Measurements from ENCODE around the gene DNAJA1. TPM values are rescaled to one million over a fixed set of nuclear protein-coding genes. Genes with fewer than 3 reads are reported as not detected.

Gene DNAJA1
- total RNA-seq = 100 to 1,000 TPM in 2 of 4 donors, 10 to 100 TPM in 2; 81.8 to 118 (median 108) TPM

- intact Hi-C loops (cut with DNase I) = no loop called here
- 0% methylated on average over 3 to 5 of the region's 61 CpGs for WGBS, 2 donors
Observed at GRCh38 chr9:33024966-33025571, at the start of gene DNAJA1. TSS of gene DNAJA1 (plus strand) at chr9:33025273. CDS start at chr9:33026485, 1,212 bp downstream.

GRCh38 chr9:32978051-32978450 lies 47.0 kb upstream of the DNAJA1 start:
- intact Hi-C loops (cut with DNase I) = no loop called here
- WGBS, 2 donors = 91 to 93% methylated on average over 2 of the region's 2 CpGs
- no peak overlapping the region for H3K4me3 ChIP-seq (replicated peaks in 1 of 3)
- no peaks in the 10 kb centered on the region for H3K27me3 ChIP-seq
- H3K36me3 ChIP-seq = peaks cover 21 to 27% of the 10 kb centered on the region in 2 donors
- DNase-seq = no peak
- H3K4me1 ChIP-seq = no peaks in the 10 kb centered on the region
- H3K27ac ChIP-seq = no peak overlapping the region
- no peak for TF ChIP-seq POLR2A (IDR thresholded peaks at IDR 0.05)
- no peak for TF ChIP-seq CTCF (IDR thresholded peaks at IDR 0.05)
- H3K9me3 ChIP-seq = no peaks in the 10 kb centered on the region

More at GRCh38 chr9:33024966-33025571, at the start of gene DNAJA1:
- Histone ChIP-seq H3K4me3 (replicated peaks in 1 of 3) (peak within 1 kb of the TSS; percentile 91 to 99 (median 99)), H3K27me3 (no peaks in the 10 kb centered on the region), H3K4me1 (peaks cover 20 to 39% of the 10 kb centered on the region in 2 donors), H3K27ac (peak within 1 kb of the TSS; percentile 94 to 100 (median 100)), H3K9me3 (no peaks in the 10 kb centered on the region), H3K36me3 (peaks cover 5 to 16% of the 10 kb centered on the region in 2 donors)
- peak; percentile 93 for DNase-seq
- TF ChIP-seq CTCF (IDR thresholded peaks at IDR 0.05) (no peak), POLR2A (IDR thresholded peaks at IDR 0.05) (peak; percentile 84 to 99)

- TF ChIP-seq CTCF (IDR thresholded peaks at IDR 0.05) (no peak), POLR2A (IDR thresholded peaks at IDR 0.05) (no peak)
- Histone ChIP-seq H3K9me3 (no peaks in the 10 kb centered on the region), H3K4me3 (replicated peaks in 1 of 3) (no peak overlapping the region), H3K36me3 (peaks cover 42 to 50% of the 10 kb centered on the region in 2 donors), H3K27me3 (no peaks in the 10 kb centered on the region), H3K4me1 (peaks cover 0 to 2% of the 10 kb centered on the region in 2 donors), H3K27ac (no peak overlapping the region)
- no peak for DNase-seq
- intact Hi-C loops (cut with DNase I) = no loop called here
- WGBS, 2 donors = 97 to 98% methylated on average over 4 of the region's 4 CpGs
Observed at GRCh38 chr9:32986971-32987370, 38.1 kb upstream of the DNAJA1 start.

GRCh38 chr9:32989660-32990059 lies 35.4 kb upstream of the DNAJA1 start:
- intact Hi-C loops (cut with DNase I) = no loop called here
- peaks cover 3 to 16% of the 10 kb centered on the region in 2 donors for H3K4me1 ChIP-seq
- TF ChIP-seq POLR2A (IDR thresholded peaks at IDR 0.05) = no peak
- TF ChIP-seq CTCF (IDR thresholded peaks at IDR 0.05) = no peak
- no peaks in the 10 kb centered on the region for H3K27me3 ChIP-seq
- no peak overlapping the region for H3K4me3 ChIP-seq (replicated peaks in 1 of 3)
- 95 to 98% methylated on average over 8 of the region's 8 CpGs for WGBS, 2 donors
- H3K27ac ChIP-seq = no peak overlapping the region
- H3K9me3 ChIP-seq = no peaks in the 10 kb centered on the region
- DNase-seq = no peak
- peaks cover 29 to 38% of the 10 kb centered on the region in 2 donors for H3K36me3 ChIP-seq

- Histone ChIP-seq H3K4me1 (peaks cover 3 to 16% of the 10 kb centered on the region in 2 donors), H3K9me3 (no peaks in the 10 kb centered on the region), H3K4me3 (replicated peaks in 1 of 3) (no peak overlapping the region), H3K27me3 (no peaks in the 10 kb centered on the region), H3K27ac (no peak overlapping the region), H3K36me3 (peaks cover 23 to 32% of the 10 kb centered on the region in 2 donors)
- 74 to 77% methylated on average over 6 of the region's 6 CpGs for WGBS, 2 donors
- no peak for DNase-seq
- TF ChIP-seq POLR2A (IDR thresholded peaks at IDR 0.05) (no peak), CTCF (IDR thresholded peaks at IDR 0.05) (no peak)
- intact Hi-C loops (cut with DNase I) = no loop called here
Observed at GRCh38 chr9:32991897-32992594, 33.0 kb upstream of the DNAJA1 start.
